DND-41 (cell line): Measurements from ENCODE around the gene ACTL8.

Experiments used
- EZH2 ChIP-seq: IDR thresholded peaks from 3 replicates; pipeline ENCODE4 v1.6.1; 2012; ENCODE audit warnings: borderline replicate concordance, low read depth, mild to moderate bottlenecking, moderate library complexity, low read length, inconsistent platforms; ENCODE audit not compliant: severe bottlenecking
- TF ChIP-seq, protein P1 (sequence below): IDR thresholded peaks from 2 replicates; pipeline ENCODE4 v1.5.1; 2012; ENCODE audit warnings: borderline replicate concordance, low read length, moderate library complexity, mild to moderate bottlenecking; ENCODE audit not compliant: poor library complexity, severe bottlenecking; ENCODE audit errors: extremely low read depth

DNA sequence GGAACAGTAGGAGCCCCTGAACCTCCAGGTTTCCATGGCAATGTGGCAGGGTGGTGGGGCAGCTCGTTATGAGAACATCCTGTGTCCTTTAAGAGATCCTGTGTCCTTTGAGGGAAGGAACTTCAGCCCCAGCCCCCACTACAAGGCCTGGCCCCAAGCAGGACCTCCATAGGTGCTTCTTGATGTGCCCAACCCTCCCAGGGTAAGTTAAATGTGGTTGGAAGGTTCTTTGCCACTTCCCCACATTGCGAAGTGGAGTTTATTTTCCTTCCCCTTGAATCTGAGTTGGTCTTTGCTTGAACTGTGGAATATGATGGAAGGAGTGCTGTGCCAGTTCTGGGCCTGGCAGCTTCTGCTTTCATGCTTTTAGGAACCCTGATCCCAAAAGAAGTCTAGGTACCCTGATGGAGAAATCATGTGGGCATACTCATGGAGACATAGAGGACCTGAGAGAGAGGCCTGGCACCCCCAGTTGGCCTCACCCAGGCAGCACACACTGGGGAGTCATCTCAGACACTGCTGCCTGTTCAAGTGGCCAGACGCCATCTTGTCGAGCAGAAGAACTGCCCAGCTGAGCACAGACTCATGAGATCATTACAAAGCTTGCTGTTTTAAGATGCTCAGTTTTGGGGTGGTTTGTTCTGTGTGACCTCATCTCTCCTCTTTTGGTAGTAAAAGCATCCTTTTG is 44.1 kb upstream of the ACTL8 start:
- TF ChIP-seq, protein P1, sequence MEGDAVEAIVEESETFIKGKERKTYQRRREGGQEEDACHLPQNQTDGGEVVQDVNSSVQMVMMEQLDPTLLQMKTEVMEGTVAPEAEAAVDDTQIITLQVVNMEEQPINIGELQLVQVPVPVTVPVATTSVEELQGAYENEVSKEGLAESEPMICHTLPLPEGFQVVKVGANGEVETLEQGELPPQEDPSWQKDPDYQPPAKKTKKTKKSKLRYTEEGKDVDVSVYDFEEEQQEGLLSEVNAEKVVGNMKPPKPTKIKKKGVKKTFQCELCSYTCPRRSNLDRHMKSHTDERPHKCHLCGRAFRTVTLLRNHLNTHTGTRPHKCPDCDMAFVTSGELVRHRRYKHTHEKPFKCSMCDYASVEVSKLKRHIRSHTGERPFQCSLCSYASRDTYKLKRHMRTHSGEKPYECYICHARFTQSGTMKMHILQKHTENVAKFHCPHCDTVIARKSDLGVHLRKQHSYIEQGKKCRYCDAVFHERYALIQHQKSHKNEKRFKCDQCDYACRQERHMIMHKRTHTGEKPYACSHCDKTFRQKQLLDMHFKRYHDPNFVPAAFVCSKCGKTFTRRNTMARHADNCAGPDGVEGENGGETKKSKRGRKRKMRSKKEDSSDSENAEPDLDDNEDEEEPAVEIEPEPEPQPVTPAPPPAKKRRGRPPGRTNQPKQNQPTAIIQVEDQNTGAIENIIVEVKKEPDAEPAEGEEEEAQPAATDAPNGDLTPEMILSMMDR = no peak
- TF ChIP-seq EZH2 = no peak
